IMR-90 (cell line): ENCODE data around the gene TCP11.

Experiments
- CEBPB ChIP-seq: IDR thresholded peaks from 2 replicates; pipeline ENCODE4 v1.6.1; 2012; ENCODE audit warnings: low read depth, low read length, improper control_type of control experiment
- MXI1 ChIP-seq: IDR thresholded peaks from 2 replicates; pipeline ENCODE4 v1.6.1; 2012; ENCODE audit warnings: low read depth, mild to moderate bottlenecking, low read length, moderate library complexity, borderline replicate concordance
- NFE2L2 ChIP-seq: fragments of 150-350 bp; IDR thresholded peaks from 2 replicates; pipeline ENCODE4 v1.6.1; 2016; ENCODE audit warnings: low read depth, mild to moderate bottlenecking, low read length
- POLR2A ChIP-seq: IDR thresholded peaks from 2 replicates; pipeline ENCODE4 v1.6.1; 2012; ENCODE audit warnings: mild to moderate bottlenecking, low read depth, low read length
- RCOR1 ChIP-seq: IDR thresholded peaks from 2 replicates; pipeline ENCODE4 v1.6.1; 2012; ENCODE audit warnings: mild to moderate bottlenecking, low read length, improper control_type of control experiment; ENCODE audit not compliant: insufficient replicate concordance
- RFX5 ChIP-seq: IDR thresholded peaks from 2 replicates; pipeline ENCODE4 v1.8.0; 2012; ENCODE audit warnings: low read depth, mild to moderate bottlenecking, low read length, moderate library complexity
- SMC3 ChIP-seq: fragments of 150-350 bp; IDR thresholded peaks from 2 replicates; pipeline ENCODE4 v1.6.1; 2016; ENCODE audit warnings: low read depth, mild to moderate bottlenecking, antibody characterized with exemption, low read length, moderate library complexity
- TF ChIP-seq, protein P1 (sequence below): conservative IDR thresholded peaks from 2 replicates; pipeline ENCODE4 v1.5.1; 2012; ENCODE audit warnings: mild to moderate bottlenecking, low read depth, low read length, improper control_type of control experiment

GRCh38 chr6:35073766-35074471, 67.2 kb downstream of the TCP11 start:
- no peak for TF ChIP-seq POLR2A
- TF ChIP-seq MXI1: no peak
- no peak for TF ChIP-seq CEBPB
- TF ChIP-seq, protein P1, sequence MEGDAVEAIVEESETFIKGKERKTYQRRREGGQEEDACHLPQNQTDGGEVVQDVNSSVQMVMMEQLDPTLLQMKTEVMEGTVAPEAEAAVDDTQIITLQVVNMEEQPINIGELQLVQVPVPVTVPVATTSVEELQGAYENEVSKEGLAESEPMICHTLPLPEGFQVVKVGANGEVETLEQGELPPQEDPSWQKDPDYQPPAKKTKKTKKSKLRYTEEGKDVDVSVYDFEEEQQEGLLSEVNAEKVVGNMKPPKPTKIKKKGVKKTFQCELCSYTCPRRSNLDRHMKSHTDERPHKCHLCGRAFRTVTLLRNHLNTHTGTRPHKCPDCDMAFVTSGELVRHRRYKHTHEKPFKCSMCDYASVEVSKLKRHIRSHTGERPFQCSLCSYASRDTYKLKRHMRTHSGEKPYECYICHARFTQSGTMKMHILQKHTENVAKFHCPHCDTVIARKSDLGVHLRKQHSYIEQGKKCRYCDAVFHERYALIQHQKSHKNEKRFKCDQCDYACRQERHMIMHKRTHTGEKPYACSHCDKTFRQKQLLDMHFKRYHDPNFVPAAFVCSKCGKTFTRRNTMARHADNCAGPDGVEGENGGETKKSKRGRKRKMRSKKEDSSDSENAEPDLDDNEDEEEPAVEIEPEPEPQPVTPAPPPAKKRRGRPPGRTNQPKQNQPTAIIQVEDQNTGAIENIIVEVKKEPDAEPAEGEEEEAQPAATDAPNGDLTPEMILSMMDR: no peak
- TF ChIP-seq RFX5: no peak
- TF ChIP-seq NFE2L2: no peak
- no peak for TF ChIP-seq RCOR1
- TF ChIP-seq SMC3: no peak
